RKO (cell line): ENCODE results near the gene SPON1.
A peak's percentile ranks its signal among the peaks of the same experiment; 100 is the strongest.
"Not testable (repeated sequence)": the region's sequence is repeated elsewhere in the genome, so short reads cannot be mapped to it uniquely, and the experiment has no call there.

Experiments
- DNase-seq: peaks from one replicate; pipeline ENCODE4 v3.0.0-alpha.2; 2016; ENCODE audit warnings: low spot score

SPON1 gene

DNA sequence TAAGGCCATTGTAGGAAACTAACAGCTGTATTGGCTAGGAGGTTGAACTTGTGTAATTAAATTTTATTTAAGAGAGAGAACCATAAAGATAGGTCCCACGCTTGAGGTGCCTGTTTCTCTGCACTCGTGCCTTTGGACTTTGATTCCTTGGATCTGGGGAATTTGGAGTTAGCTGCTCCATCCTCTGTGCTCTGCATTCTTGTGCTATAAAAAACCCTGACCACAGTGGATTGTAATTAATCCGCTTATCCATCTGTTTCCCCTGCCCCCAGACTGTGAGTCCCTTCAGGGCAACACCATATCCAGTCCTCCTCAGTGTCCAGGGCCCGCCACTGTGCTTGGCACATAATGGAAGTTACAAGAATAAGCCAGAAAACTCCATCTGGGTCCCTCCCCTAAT lies 169.8 kb downstream of the SPON1 start:
- no peak for DNase-seq

DNA sequence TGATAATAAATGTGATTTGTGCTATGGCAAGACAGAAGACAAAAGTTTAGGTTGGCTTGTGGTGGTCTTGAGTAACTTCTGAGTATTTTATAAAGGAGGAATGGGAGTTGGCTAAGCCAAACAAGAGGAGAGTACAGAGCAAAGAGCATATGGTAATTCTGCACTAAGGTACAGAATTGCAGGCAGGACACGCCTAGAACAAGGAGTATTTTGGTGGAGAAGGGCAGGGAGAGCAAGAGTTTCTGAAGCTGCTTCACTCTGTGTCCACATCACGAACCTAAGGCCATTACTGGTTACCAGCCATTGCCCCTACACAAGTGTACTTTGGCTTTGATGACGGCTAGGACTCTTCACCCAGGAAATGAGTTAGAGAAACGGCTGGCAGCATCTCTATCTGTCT lies 170.9 kb downstream of the SPON1 start:
- no peak for DNase-seq

DNA sequence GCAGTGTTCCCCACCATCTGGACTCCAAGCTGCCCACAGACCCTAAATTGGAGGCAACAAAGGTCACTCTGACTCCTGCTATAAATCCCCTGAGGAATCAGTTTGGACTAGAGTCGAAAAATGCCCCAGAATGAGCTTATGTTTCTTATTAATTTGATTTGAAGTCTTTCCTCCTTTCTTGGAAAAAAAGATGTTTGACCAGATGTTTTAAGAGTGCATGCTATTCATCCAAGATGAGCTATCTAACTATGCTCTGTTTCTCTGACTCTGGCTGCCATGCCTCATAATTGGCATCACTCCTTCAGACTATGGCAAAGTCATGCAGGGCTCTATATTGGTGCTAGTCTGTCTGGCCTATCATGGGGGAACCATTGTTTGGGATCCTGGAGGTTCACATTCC lies 174.0 kb downstream of the SPON1 start:
- no peak for DNase-seq

DNA sequence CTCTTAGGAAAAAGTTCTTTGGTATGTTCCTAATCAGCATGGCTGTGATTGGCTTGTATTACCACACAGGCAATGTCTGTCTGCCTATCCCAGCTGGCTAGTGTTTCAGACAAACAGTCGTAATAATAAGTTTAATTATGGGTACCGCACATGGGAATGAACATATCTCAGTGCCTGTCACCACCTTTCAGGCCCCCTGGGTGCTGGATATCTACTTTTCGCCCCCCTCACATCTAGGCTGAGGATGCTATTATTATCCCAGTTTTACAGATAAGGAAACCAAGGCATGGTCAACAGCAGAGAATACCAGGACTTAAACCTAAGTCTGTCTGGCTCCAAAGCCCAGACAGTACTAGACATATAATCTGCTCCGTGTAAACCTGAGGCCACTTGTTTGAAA lies 174.8 kb downstream of the SPON1 start:
- DNase-seq: no peak

DNA sequence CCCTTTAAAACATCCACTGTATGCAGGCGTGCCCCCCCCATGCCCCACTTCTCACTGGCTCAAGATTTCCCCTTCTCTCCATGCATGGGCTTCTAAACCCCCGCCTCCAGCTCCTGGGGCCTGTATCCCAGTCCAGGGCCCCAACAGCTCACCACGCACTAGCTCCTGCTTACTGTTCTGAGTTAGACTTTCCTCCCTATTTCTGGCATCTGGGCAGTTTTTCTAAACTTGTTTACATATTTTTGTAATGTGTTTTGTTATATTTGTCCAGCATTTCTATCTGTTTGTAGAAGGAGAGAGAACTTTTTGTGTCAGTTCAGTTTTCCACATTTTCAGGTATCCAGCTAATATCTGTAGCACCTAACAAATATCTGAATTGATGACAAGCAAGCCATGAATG lies 178.5 kb downstream of the SPON1 start:
- DNase-seq: no peak

DNA sequence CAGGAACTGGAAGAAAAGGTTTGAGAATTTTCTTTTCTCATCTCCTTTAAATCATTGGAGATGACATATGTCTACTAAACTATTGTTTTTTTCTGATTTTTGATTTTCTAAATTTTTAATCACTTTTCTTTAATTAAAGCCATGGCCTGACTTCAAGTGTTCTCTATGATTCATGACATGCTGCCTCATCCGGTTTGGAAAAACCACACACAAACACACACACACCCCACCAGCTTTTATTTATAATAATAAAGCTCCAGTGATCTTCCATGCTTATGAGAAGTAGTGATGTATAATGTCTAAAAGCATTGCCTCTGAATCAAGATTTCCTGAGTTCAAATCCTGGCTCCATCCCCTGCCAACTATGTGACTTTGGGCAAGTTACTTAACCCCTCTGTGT lies 179.2 kb downstream of the SPON1 start:
- no peak for DNase-seq

DNA sequence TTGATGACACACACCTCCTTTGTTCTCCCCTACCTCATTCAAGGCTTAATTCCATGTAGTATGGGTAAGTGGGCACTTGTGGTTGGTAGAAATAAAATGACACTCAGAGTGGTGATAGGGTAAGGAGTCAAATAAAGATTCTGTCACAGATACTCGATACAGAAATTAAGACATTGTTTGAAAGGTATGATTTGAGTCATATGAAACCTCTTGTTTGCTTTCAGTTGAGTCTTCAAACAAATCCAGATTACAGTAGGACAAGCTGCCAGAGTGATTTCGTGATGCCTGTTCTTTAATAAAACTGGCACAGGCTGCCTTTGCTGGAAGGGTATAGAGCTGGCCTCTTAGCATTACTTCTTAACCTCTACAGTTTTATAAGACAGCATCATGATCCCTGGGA lies 182.4 kb downstream of the SPON1 start:
- no peak for DNase-seq

DNA sequence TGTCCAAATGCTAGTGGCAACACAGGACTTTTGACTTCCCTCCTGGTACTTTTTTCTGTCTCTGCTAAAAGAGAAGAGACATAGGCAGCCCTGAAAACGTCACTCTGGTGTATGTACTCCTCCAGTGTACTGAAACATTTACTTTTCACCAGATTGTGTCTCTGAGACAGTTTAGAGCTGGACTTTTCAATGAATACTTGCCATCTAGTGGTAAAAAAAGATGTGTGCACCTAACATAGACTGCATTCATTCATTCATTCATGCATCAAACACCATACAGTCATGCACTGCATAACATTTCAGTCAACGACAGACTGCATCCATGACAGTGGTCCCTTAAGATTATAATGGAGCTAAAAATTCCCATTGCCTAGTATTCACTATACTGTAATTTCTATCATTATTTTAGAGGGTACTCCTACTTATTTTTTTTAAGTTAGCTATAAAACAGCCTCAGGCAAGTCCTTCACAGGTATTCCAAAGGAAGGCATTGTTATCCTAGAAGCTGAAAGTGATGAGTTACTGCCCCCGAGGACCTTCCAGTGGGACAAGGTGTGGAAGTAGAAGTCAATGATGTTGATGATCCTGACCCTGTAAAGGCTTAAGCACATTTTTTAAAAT lies 186.2 kb downstream of the SPON1 start:
- peak; percentile 70 for DNase-seq

DNA sequence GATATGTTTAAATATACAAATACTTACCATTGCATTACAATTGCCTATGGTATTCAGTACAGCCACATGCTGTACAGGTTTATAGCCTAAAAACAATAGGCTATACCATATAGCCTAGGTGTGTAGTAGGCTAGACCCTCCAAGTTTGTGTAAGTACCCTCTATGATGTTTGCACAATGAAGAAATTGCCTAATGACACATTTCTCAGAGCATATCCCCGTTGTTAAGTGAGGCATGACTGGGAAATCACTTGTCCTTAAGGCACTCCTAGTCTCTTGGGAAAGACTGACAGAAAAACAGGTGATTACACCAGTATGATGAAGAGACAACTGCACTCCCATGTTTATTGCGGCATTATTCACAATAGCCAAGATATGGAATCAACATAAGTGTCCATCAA lies 187.2 kb downstream of the SPON1 start:
- no peak for DNase-seq

DNA sequence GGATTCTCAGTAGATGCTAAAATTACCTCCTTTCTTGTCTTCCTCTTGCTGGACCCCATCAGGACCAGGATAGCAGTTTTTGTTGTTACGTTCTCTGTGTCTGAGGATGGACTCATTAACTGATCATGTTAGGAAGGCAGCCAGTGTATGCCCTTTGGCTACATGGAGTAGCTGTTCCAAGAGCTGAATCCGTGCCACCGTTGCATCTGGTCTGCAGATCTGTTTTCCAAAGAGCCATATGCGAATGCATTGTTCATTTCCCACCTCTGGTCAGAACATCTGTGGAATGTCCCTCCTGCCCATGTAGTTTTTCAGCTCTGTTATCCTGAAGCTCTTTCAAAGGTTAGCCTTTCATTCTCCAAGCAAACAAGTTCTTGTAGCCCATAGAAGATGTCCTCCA lies 188.4 kb downstream of the SPON1 start:
- no peak for DNase-seq

DNA sequence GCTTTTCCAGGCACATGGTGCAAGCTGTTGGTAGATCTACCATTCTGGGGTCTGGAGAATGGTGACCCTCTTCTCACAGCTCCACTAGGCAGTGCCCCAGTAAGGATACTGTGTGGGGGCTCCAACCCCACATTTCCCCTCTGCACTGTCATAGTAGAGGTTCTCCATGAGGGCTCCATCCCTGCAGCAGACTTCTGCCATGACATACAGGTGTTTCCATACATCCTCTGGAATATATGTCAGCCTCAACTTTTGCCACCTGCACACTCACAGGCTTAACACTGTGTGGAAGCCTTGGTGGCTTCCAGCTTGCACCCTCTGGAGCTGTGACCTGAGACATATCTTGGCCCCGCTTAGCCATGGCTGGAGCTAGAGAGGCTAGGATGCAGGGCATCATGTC lies 191.6 kb downstream of the SPON1 start:
- DNase-seq: not testable (repeated sequence)

DNA sequence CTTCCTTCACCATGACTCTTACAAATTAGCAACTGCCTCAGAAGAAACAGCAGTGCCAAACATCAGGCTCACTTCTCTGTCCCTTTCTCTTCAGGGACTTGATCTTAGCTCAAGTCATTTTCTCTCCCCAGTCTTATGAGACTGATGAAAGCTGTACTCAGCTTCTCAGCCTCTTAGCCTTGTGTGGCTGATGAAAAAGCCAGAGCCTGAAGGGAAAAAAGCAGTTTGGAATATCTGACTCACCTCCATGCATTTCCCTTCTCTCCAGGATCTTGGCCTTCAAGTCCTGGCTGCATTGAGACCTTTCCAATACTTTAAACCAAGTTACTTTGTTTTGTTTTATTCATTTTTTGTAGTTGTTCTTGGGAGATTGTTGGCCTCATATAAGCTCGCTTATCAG lies 195.9 kb downstream of the SPON1 start:
- DNase-seq: no peak

DNA sequence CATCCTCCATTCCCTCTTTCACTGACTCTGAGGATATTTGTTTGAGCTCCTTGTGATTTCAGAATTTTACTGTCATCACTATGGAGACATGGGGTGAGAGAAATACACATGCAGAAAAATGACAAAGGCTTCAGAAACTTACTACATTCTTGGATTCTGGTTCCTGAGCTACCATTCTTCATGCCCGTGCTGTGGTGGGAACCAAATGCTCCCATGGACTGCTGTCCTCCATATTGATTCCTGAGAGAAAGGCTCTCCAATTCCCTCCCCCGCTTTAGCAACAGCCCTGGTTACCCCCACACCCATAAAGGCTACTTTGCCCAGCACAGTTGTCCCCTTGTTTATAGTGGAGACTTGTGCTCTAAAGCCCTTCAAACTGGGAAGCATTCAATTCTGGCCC lies 201.1 kb downstream of the SPON1 start:
- DNase-seq: no peak

DNA sequence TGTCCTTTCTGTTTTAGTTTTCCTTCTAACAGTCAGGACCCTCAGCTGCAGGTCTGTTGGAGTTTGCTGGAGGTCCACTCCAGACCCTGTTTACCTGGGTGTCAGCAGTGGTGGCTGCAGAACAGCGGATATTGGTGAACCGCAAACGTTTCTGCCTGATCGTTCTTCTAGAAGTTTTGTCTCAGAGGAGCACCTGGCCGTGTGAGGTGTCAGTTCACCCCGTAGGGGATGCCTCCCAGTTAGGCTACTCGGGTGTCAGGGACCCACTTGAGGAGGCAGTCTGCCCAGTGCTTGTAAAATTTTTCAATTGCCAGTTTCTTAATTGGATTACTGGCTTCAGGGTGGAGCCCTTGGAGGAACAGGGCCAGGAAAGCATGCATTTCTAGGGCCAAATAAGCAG lies 211.2 kb downstream of the SPON1 start:
- DNase-seq: not testable (repeated sequence)

DNA sequence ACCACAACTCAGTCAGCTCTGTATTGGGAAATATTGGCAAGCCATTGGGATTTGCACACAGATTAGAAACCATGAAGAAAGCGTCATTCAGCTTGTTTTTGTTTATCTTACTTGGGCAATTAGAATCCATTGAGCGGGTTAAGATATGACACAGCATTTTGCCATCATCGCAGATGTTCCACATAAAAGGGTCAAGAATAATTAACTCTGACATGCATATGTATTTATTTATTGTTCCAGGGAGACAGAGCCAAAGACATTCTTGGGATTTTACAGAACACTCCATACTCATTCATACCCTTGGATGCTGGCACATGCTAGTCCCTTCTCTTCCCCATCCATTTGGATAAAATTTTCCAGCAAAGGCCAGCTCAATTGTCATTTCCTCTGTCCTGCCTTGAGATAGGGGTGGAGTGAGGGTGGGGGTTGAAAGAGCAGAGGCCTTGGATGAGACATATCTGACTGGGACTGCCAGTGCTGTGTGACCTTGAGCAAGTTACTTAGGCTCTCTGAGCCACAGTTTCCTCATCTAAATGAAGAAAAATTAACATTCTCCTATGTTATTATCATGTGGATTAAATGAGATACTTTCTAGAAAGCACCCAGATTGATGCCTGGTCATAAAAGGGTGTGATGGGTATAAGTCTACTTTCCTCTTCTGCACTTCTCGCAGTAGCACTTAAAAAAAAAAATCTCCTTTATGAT lies 216.7 kb downstream of the SPON1 start:
- no peak for DNase-seq

DNA sequence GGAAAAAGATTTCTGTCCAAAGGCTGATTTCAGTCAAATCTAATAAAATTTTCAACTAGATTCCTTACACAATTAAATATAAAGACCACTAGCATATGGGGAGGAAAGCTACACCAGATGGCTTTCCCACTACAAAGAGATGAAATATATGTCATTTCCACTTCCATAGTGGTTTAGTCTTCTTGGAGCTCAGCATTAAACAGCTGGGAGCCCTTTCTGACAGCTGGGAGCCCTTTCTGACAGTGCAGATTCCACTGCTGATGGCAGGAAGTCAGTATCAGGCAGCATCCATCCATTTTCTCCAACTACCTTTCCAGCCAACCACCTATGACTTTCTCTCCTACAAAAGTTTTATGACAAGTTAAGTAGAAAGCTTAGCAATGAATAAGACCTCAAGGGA lies 218.6 kb downstream of the SPON1 start:
- DNase-seq: no peak

DNA sequence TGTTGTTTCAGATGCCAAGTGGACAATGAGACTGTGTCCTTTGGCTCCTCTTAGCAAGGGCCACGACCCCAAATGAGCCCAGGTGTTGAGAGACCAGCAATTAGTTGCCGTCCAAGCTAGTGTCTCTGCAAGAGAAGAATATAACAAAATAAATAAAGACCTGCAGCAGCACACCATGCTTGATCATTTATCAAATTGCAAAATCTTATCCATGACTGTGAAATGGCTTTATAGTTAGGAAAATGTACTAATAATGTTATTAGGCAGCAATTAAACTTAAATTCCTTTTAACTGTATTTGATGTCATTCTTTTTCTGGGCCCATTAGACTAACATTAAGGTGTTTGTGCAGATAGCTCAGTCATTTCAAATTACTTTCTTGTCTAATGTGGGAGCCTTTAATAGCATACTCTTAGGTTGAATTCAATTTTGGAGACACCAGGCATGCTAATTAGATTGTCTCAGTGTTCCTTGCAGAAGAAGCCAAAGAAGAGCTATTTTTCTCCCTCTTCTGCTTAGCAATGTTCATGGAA lies 220.4 kb downstream of the SPON1 start:
- DNase-seq: no peak

DNA sequence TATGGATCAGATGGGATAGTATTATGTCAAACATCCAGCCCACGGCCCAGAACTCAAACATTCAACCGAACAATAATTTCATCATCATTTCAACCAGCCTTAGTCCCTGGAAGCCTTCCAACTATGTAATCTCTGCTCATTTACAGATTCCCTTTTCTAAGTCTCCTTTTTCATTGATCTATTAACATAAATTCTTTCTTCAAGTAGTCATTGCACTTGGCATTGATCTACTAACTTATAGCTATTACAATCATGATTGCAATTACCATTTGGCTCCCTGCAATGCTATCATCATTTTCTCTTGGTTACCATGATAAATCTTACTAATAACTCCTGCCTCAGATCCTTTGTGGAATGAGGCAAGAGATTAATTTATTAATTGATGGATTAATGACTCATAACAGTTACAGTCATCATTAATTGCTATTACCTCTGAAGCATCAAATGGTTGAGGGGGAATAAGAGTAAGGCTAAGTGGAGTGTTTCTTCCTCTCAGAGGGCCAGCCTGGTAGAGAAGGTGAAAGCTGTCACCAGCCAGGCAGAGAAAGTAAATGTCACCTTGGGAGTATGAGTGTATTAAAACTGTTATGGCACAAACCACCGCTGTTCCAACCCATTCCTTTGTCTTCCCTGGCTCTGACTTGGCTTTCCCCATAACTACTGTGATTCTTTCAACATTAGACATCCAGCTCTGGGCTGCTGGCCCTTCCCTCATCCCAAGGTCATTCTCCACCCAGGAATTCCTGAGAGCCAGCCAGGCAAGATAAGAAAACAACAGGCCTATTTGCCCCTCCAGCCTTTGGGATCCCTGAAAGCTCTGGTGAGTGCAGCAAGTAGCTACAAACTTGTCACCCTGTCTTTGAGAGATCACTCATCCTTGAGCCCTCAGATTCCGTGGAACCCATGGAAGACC lies 221.8 kb downstream of the SPON1 start:
- DNase-seq: no peak

DNA sequence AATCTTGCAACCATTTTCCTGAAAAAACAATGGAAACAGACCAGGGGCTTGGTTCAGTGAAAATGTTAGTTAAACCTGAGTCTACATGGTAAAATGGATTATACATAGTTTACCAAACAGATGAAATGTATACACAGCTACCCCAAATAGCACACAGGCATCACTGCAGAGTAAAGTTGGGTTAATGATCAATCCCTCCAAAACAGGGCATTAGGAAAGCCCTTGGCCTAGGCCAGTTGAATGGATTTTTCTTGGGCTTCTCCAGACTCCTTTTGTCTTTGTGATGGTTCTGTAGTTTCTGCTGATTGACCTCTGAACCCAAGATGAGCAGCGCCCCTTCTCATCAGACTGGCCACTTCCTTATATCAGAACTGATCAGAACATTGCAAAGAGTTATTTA lies 222.9 kb downstream of the SPON1 start:
- DNase-seq: no peak

DNA sequence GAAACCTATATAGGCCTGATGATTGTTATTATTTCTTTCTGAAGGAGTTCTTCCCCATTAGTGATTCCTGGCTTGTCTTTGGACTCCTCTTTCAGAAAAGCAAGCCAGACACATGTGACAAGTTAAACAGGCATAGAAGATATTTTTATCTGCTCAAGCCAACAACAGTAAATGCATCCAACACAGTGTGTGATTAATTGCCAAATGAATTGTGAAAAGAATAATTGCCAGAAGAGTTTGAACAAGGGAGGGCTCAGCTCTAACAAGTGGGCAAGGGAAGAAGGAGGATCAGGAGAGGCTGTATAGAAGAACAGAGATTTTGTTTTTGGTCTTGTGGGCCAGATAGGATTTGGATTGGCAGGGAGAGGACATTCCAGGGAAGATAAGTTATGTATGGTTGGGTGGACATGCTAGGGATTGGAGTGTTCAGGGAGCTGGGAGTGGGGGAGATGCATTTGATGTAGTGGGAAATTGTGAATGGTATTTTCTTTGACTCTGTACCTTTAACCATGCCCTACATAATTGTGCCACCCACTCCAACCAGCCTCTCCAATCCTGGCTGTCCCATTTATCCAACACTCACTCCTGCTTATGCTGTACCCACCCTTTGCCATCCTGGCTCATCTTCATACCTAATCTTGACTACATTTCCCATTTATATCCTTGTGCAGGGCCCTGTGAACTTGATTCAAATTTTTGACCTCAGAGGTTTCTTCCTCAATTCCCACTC lies 223.7 kb downstream of the SPON1 start:
- DNase-seq: no peak

DNA sequence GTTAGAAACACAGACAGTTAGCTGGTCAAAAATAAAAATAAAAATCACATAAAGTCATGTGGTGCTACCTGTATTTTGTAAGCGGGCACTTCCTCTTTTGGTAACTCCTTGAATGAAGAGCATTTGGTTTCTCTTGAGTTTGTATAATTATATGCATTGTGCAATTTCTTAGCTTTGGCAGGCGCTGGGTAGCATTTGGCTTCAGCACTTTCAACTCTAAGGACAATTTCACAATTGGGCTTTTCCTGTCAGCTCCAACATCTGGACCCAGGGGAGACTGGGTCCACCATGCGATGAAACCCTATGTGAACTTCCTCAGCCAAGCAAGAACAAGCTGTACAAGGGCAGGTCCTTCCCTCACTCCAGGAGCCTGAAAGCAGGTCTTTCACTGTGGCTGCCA lies 227.4 kb downstream of the SPON1 start:
- no peak for DNase-seq
